Left kidney (tissue), 8 donors: ENCODE results near the gene TRPM1. TPM values are rescaled to one million over a fixed set of nuclear protein-coding genes. Genes with fewer than 3 reads are reported as not detected.
A peak's percentile ranks its signal among the peaks of the same experiment; 100 is the strongest.

Experiments used
- DNase-seq: peaks from one replicate; pipeline ENCODE4 v3.0.0-alpha.2; 2013
- long read RNA-seq, 8 donors: transcript quantifications; one replicate each; lab custom pipeline, GENCODE V29; 2026
- polyA plus RNA-seq: library from polyadenylated mRNA; unstranded; fragments of 120-200 nt; gene quantifications from one replicate; pipeline ENCODE4 v1.2.1, GENCODE V29; 2013; ENCODE audit not compliant: insufficient read length

The TRPM1 gene
- polyA plus RNA-seq: 0.07 TPM
- long read RNA-seq, donor 1: 0 reads
- long read RNA-seq, donor 2: 0 reads
- long read RNA-seq, donor 3: 0 reads
- long read RNA-seq, donor 4: 0 reads
- long read RNA-seq, donor 5: 0 reads
- long read RNA-seq, donor 6: 0 reads
- long read RNA-seq, donor 7: 0 reads
- long read RNA-seq, donor 8: 0 reads

DNA sequence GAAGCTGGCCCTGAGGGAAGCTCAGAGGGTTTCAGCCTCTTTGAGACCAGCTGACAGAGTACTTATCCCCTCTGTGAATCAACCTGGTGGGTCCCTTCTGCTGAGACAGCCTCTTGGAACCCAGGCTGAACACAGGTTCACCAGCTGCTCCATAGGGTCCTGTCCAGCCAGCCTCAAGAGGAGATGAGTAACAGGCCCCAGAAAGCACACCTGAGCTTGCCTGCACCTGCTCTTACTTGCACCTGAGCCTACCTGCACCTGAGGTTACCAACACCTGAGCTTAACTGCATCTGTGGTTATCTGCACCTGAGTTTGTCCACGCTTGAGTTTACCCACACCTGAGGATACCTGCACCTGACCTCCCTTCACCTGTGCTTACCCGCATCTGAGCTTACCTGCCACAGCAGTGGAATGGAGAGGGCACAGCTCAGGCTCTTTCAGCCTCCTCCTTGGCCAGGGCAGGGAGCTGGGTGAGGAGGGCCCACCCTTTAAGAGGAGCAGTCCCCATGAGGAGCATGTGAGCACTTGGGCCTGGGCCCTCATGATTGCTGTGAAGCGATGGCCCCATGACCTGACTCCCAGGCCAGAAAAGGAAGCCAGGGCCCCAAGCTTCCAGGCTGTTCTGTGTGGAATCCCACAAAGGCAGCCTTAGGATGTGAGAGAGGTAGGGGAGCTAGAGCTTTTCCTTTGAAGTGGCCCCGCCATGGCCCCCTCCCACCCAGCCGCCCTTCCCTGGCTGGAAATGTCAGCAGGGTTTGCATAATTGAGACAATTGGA, at the start of gene TRPM1:
TRPM1 (minus strand) TSS at position 464 of the 777 bp plus-strand sequence. CDS start 20,370 bp downstream, outside the sequence.
- DNase-seq: no peak

DNA sequence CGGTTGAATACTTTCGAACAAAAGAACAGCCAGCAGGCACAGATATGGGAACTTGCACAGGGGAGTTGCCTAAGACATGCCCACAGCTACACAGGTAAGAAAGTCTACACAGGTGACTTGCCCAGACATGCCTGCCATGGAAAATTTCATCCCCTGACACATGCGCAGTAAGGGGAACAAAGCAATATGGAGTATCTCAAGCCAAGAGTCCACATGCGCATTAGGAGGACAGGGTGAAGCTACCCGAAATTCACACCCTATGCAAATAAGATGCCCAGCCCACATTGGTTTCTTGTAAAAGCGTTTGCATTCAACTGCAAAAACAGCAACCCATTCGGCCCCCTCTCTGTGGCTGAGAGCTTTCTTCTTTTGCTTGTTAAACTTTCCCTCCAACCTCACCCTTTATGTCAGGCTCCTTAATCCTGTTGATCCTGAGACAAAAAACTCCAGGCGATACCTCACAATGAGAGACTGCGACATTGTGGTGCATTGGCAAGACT, 49.3 kb upstream of the TRPM1 start:
- DNase-seq: no peak

DNA sequence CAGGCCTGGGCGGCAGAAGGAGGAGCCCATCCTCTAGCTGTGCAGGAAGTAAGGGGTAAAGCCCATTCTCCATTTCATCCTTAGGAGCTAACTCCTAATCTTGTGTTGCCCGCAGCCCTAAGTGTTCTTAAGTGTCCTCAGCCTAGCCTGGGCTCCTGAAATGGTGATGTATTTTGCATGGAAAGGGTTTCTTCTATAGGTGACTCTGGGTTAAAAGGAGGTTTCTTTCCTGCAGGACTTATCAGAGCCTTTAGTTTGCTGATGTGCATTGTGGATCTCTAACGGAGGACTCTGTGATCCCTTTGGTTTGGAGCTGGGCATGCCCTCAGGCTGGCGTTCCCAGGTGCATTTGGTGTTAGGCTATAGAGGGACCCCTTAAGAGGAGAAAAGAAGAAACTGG, 48.5 kb upstream of the TRPM1 start:
- DNase-seq: no peak

DNA sequence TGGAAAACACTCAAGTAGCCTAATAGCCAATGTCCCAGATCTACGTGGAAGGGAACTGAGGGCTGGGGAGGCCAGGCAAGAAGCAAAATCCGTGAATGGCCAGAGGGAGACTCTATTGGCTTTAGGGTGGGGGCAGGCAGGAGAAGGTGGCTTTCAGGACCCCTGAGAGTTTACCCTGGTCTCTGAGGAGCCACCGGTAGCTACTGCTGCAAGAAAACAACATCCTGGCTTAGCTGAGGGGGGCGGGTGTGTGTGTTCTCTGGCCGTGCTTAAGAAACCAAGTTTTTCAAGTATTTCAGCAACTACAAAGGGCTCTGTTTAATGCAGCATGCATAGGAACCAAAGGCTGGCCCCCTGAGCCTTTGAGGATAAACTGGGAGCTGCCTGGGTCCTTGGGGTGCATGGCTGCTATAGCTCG, 47.6 kb upstream of the TRPM1 start:
- no peak for DNase-seq

DNA sequence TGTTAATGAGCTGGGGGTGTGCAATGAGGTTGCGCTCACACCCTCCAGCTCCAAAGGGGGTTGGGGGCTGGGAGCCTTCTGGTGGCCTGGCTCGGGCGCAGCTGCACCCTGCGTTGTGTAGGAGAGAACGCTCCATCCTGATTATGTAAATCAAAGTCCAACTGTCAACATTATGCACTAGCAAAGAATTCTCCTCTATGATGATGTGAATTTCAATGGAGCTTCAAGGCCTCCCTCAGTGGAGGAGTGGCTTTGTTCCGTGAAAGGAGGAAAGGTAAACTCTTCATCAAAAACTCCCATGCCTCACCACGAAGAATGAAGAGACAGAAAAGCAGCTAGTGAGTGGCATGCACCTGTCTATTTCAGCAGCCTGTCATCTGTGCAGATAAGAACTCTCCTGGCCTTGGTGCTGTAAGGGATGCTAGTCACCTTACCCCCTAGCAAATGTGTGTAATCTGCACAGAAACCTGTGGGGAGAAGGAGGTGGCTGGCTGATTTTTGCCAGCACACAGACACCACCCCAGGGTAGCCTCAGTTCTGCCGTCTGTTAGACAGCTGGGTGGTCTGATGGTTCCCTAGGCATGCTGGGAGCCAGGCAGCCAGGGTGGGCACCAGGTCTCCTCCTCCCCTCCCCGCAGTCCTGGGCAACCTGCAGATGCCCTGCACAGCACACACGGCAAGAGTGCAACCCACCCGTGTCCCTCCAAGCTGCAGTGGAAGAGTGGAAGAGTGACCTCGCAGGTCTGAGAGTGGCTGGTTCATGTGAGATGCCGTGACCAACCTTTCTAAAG, 47.0 kb upstream of the TRPM1 start:
- DNase-seq: no peak

DNA sequence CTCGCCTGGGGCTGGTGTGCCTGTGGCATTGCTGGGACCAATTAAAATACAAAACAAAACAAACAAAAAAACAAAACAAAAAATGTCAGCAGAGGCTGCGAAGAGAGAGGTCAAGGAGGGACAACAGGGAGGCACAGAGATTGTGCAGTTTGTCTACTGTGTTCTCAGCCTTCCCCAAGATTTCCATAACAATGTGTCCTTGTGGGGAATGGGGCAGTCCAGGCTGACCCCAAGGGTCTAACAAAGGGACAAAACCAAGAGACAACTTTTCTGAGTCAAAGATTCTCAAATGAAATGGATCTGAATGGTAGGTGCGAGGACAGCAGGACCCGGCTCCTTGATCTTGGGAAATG, 46.4 kb upstream of the TRPM1 start:
- DNase-seq: no peak

DNA sequence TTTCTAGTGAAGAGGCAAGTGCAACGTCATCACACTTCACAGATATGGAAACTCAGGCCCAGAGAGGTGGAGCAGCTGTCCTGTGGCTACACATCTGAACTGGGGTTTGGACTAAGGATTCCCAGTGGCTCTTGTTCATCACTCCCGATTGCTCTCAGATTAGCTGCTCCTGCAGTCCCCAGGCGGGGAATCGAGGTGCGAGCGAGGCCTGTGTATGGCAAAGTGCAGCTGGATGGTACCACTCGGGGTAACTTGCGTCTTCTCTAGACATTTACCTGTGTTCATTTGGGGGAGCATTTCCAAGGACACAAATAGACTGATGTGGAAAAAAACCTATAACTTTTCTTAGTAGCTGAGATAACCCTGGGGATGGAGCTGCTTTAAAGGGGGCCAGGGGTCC, 45.9 kb upstream of the TRPM1 start:
- no peak for DNase-seq

DNA sequence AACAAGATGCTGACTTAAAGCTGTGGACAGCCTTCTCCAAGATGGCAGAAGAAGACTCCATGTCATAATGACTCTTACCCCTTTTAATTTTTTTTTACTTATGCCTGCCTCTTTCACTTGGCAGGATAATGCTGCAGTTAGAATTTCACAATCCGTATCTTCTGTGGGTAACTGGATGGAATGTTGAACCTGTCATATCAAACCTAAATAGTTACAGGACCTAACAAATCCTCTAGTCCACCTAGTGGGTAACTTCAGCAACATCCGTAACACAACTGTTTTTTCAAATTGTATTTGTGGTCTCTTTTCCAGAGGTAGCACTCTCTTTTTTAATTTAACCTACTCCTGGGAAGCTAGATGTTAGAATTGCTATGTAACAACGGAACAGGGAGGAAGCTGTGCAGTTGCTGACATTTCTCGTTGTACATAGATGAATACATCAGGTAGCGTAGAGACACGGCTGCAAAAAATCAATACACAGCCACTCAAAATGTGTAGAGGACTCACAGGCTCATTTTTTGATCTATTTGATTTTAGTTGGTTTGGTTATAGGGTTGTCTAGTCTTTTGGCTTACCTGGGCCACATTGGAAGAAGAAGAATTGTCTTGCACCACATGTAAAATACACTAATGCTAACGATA, 43.9 kb upstream of the TRPM1 start:
- no peak for DNase-seq

DNA sequence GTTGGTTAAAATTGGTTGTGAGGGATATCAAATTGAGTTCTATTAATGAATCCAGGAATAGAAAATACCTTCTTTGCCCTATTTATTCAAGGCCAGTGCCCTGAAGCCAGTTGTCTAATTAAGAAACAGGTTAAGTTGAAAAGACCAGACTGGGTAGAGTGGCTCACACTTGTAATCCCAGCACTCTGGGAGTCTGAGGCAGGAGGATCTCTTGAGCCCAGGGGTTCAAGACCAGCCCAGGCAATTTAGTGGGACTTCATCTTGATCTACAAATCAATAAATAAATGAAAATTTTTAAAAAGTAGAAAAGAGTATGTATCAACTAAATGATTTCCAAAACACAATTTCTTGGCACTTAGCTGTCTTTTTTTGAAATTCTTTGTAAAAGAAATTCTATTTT, 40.3 kb upstream of the TRPM1 start:
- DNase-seq: no peak

DNA sequence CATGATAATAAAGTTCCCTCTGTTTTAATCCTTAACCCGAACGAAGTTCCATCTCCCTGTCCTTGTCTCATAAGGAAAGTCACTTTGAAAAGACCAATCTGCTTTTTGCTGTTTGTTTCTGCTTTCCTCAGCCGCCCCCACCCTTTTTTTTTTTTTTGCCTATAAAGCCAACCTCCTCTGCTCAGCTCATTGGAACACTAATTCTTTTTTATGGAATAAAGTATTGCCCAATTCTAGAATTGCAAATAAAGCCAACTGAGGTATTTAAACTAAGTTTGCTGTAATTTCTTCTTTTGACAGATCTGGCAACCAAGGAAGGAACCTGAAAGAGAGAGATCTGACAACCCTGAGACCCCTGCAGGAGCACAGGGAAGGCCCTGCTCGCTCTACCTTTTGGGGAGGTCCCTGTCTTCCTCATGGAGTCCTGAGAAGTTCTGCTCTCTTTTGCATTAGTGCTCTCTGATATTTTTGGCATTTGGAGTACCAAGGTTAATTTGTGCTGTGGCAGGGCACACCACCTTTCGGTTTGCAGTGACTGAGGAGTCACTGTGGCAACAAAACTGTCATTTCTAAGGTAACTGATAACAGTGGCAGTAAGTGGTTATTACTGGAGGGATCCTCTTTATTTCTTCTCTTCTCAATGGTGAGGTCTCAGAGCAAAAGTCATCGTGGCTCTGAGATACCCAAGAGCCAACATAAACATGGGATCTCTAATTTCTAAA, 35.2 kb upstream of the TRPM1 start:
- no peak for DNase-seq

DNA sequence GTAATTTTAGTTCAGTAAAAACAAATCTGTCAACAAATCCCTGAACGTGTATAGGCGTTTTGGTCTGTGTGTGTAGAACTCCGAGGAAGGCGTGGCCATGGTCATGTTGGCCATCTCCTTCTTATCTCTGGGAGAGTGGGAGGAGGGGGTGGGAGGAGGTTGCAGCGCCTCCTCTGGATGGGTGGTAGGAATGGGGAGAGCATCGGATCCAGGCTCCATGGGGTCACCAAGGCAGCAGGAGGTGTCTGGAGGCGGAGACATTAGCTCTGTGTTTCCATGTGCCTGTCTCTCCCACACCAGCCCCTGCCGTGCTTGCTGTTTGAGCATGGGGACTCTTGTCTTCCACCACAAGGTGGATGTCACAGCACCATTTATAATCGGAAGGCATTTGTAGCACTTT, 34.5 kb upstream of the TRPM1 start:
- no peak for DNase-seq

DNA sequence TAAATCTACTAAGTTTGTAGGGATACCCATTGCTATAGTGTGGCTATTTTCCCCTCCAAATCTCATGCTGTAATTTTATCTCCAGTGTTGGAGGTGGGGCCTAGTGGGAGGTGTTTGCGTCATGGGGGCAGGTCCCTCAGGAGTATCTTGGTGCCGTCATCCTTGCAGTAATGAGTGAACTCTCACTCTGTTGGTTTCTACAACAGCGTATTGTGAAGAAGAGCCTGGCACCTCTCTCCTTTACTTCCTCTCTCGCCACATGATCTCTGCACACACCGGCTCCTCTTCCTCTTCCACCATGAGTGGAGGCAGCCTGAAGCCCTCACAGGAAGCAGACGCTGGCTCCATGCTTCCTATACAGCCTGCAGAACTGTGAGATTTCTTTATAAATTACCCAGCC, 34.0 kb upstream of the TRPM1 start:
- DNase-seq: no peak

DNA sequence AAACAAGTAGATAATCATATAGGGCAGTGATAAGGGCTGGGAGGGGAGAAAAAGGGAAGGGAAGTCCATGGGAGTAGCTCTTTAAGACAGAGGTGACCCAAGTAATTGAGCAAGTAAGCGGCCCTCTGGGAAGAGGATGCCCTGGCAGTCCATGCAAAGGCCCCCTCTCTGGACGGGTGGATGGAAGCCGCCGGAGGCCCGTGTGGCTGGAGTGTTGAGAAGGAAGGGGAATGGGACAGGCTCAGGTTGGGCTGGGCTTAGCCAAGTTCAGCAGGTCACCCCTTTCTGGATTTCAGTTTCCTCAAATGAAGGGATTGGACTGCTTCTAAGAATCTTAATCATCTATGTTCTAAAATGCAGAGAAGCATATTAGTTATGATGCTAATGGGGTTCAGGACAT, 32.4 kb upstream of the TRPM1 start:
- no peak for DNase-seq

DNA sequence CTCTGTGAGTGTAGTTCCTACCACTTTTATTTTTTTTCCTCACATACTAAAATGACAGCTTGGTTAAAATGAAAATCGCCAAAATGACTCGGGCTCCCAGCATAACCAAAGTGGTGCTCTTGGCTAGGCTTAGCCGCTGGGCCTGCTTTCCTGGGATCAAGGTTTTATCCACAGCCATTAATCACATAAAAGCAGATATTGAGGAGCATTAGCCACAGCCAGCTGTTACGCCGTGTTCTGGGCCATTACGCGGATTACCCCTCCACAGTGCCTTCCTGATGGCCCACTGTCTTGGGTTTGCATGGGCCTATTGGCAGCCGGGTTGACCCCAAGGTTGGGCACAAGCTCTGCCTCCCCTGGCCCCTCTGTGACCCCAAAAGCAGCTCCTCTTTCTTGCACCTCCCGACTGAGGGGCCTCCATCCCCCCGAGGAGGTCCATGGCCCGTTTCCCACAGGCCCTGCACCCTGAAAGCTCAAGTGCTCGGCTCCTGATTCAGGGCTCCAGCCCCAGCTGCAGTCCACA, 30.4 kb upstream of the TRPM1 start:
- DNase-seq: no peak

DNA sequence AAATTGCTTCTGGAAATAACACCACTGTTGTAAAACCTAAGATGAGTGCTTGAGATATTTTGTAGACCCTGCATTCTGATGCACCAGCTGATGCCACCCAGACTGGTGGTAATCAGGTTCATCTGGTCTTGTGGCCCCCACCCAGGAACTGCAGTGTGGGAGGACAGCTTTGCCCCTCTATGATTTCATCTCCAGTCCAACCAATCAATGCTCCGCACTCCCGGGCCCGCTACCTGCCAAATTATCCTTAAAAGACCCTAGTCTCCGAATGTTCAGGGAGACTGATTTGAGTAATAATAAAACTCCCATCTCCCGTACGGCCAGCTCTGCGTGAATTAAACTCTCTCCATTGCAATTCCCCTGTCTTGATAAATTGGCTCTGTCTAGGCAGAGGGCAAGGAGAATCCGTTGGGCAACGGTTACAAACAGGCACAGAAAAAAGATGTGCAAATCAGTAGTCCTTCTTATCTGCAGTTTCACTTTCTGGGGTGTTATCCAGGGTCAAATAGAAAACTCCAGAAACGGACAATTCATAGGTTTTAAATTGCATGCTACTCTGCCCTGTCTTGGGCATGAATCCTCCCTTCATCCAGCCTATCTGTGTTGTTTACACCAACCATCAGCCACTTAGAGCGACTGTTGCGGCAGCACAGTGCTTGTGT, 29.2 kb upstream of the TRPM1 start:
- no peak for DNase-seq

DNA sequence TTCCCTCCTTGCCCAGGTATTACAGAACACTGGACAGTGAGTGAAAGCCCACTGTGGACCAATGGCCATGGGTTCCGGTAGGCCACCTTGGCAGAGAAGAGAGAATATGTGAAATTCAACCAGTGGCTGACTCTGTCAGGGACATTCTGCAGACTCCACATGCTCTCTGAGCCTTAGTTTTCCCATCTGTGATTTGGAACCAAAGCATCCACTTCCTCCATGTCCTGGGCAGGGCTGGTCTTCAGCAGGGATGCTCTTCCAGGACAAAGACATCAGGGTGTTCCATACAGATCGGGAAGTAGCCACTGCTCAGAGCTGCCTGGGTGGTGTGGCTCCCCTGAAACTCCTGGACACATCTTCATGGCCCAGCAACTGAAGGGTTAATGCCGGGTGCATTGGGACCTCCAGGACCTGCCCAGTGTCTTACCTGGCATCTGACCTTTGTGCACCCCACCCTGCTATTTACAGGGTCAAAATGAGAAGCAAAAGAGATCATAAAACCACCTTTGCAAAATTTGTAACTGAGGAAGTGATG, 28.3 kb upstream of the TRPM1 start:
- DNase-seq: no peak

DNA sequence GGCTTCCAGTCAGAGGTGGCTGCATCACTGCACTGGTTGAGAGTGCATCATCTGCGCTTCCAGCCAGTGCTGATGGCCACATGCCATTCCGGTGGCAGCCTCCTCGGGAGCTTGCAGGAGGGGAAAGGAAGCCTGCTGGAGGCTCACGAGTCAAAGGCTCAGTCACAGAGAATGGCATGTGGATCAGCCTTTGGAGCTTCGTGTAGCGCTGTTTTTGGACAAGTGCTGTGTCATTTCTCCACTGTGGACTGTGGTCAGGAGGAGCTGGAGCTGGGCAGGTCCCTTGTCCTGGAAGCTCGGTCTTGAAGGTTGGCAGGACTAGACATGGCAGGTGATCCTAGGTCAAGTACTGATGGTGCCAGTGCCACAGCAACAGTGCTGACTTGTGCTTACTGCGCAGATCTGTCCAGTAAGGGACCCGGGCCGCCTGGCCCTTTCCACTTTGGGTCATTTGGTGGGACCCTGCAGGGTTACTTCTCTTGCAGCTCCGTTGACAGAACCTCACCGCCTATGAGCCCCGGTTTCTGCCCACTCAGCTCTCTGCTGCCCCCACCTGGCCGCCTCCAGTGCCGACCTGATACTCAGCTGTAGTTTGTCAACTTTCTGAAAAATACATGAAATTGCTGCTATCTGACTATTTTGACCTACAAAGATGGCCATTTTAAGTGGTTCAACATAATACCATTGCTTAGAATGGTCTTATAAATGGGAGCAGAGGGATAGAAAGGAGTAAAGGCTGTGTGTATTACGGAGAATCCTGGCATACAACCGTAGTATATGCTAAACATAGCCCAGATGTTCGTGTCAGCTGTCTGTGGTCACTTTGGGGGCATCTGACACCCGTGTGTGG, 27.6 kb upstream of the TRPM1 start:
- DNase-seq: peak; percentile 50

DNA sequence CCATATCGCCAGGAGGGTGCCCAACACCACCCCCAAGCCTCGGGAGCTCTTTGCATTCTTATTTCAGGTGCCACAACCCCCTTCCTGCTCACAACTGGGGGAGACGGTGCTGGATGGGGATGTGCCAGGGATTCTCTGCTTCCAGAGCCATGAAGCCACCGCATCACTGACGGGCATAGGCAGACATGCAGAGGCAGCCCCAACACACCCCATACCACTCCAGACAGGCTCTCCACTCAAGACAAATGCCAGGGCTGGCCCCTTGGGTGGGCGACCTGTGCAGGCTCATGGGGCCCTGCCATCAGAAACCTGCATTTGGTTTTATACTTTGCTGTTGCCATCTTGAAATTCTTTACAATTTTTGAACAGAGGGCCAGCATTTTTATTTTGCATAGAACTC, 27.0 kb upstream of the TRPM1 start:
- DNase-seq: no peak

DNA sequence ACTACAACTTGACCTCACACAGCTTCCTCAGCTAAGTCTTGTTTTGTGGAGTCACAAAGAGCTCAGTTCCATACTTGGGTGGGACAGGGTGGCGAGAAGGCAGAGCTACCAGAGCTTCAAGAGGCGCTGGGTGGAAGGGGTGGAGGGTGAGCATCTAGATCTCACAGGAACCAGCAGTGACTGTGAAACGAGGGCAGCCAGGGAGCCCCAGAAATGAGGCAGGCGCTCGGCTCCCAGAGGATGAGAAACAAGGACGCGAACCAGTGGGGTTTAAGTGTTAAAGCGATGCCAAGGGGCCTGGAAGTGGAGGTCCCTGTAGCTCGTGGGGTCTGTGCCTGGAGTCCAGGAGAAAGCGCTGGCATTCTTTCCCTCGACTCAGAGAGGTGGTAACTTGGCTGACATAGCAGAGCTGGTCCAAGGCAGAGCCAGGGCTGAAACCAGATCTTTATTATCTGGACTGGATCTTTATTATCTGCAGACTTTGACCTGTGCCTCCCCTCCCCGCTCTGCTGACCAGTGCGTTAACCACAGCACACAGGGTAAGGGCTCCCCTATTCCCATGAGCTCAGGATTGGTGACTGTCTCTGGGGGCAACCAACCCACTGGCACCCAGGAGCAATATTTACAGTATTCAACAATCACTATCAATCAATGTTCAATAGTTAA, 26.2 kb upstream of the TRPM1 start:
- DNase-seq: no peak
